Parathyroid adenoma (tissue), 2 donors: ENCODE measurements around the gene RYR1.

Source experiments
- H2AFZ ChIP-seq: fragments of 300-600 bp; sonication (generic); one replicate; pipeline ENCODE4 v1.7.0; 2017; ENCODE audit warnings: antibody characterized with exemption, mild to moderate bottlenecking
- H3K27ac ChIP-seq: fragments of 300-600 bp; sonication (generic); one replicate; pipeline ENCODE4 v1.7.0; 2017
- H3K27me3 ChIP-seq: fragments of 300-600 bp; sonication (generic); one replicate; pipeline ENCODE4 v1.7.0; 2017; ENCODE audit warnings: low read length; ENCODE audit not compliant: control insufficient read depth, insufficient read depth
- H3K36me3 ChIP-seq: fragments of 300-600 bp; sonication (generic); one replicate; pipeline ENCODE4 v1.7.0; 2017; ENCODE audit warnings: low read length; ENCODE audit not compliant: control insufficient read depth, insufficient read depth
- H3K4me1 ChIP-seq: fragments of 300-600 bp; sonication (generic); one replicate; pipeline ENCODE4 v1.7.0; 2017; ENCODE audit warnings: control low read depth
- H3K4me2 ChIP-seq: fragments of 300-600 bp; sonication (generic); one replicate; pipeline ENCODE4 v1.7.0; 2017; ENCODE audit warnings: low read length
- H3K4me3 ChIP-seq: fragments of 300-600 bp; sonication (generic); one replicate; pipeline ENCODE4 v1.7.0; 2017; ENCODE audit warnings: low read depth, low read length
- H3K79me2 ChIP-seq: fragments of 300-600 bp; sonication (generic); one replicate; pipeline ENCODE4 v1.7.0; 2017; ENCODE audit warnings: control low read depth
- H3K9ac ChIP-seq: fragments of 300-600 bp; sonication (generic); one replicate; pipeline ENCODE4 v1.7.0; 2017; ENCODE audit warnings: mild to moderate bottlenecking
- H3K9me3 ChIP-seq: fragments of 300-600 bp; sonication (generic); one replicate; pipeline ENCODE4 v1.7.0; 2017; ENCODE audit warnings: low read length; ENCODE audit not compliant: control insufficient read depth
- CTCF ChIP-seq: fragments of 300-600 bp; sonication (generic); IDR thresholded peaks from one replicate; pipeline ENCODE4 v1.7.0; 2017; ENCODE audit warnings: antibody characterized with exemption, mild to moderate bottlenecking
- donor health status: primary hyperparathyroidism.

RYR1 gene

GRCh38 chr19:38524994-38525634 lies 91.6 kb downstream of the RYR1 start:
- Histone ChIP-seq H3K4me3 (no peak overlapping the region), H3K36me3 (no peaks in the 10 kb centered on the region), H2AFZ (no peak overlapping the region), H3K9me3 (no peaks in the 10 kb centered on the region), H3K4me2 (no peak overlapping the region), H3K4me1 (no peaks in the 10 kb centered on the region), H3K27ac (no peak overlapping the region), H3K9ac (no peak overlapping the region), H3K79me2 (no peaks in the 10 kb centered on the region), H3K27me3 (no peaks in the 10 kb centered on the region)
- TF ChIP-seq CTCF: no peak

- no peak for TF ChIP-seq CTCF
- H3K9me3 ChIP-seq: no peaks in the 10 kb centered on the region
- H2AFZ ChIP-seq: no peak overlapping the region
- H3K9ac ChIP-seq: no peak overlapping the region
- no peaks in the 10 kb centered on the region for H3K79me2 ChIP-seq
- H3K36me3 ChIP-seq: no peaks in the 10 kb centered on the region
- no peaks in the 10 kb centered on the region for H3K4me1 ChIP-seq
- no peaks in the 10 kb centered on the region for H3K27me3 ChIP-seq
- H3K4me3 ChIP-seq: no peak overlapping the region
- H3K27ac ChIP-seq: no peak overlapping the region
- no peak overlapping the region for H3K4me2 ChIP-seq
Measured at GRCh38 chr19:38526430-38526829, 92.9 kb downstream of the RYR1 start.

GRCh38 chr19:38527466-38528136 lies 94.1 kb downstream of the RYR1 start:
- H3K27ac ChIP-seq: no peak overlapping the region
- H2AFZ ChIP-seq: no peak overlapping the region
- no peak overlapping the region for H3K9ac ChIP-seq
- H3K4me2 ChIP-seq: no peak overlapping the region
- no peaks in the 10 kb centered on the region for H3K9me3 ChIP-seq
- H3K4me1 ChIP-seq: no peaks in the 10 kb centered on the region
- no peak overlapping the region for H3K4me3 ChIP-seq
- H3K36me3 ChIP-seq: no peaks in the 10 kb centered on the region
- TF ChIP-seq CTCF: no peak
- no peaks in the 10 kb centered on the region for H3K27me3 ChIP-seq
- H3K79me2 ChIP-seq: no peaks in the 10 kb centered on the region

- TF ChIP-seq CTCF: no peak
- no peaks in the 10 kb centered on the region for H3K4me1 ChIP-seq
- H3K27me3 ChIP-seq: no peaks in the 10 kb centered on the region
- H3K9me3 ChIP-seq: no peaks in the 10 kb centered on the region
- H2AFZ ChIP-seq: no peak overlapping the region
- no peak overlapping the region for H3K4me2 ChIP-seq
- H3K9ac ChIP-seq: no peak overlapping the region
- H3K4me3 ChIP-seq: no peak overlapping the region
- no peak overlapping the region for H3K27ac ChIP-seq
- no peaks in the 10 kb centered on the region for H3K79me2 ChIP-seq
- H3K36me3 ChIP-seq: no peaks in the 10 kb centered on the region
Measured at GRCh38 chr19:38528213-38528755, 94.8 kb downstream of the RYR1 start.

- Histone ChIP-seq H2AFZ (no peak overlapping the region), H3K4me1 (no peaks in the 10 kb centered on the region), H3K36me3 (no peaks in the 10 kb centered on the region), H3K4me2 (no peak overlapping the region), H3K9me3 (no peaks in the 10 kb centered on the region), H3K9ac (no peak overlapping the region), H3K79me2 (no peaks in the 10 kb centered on the region), H3K27me3 (no peaks in the 10 kb centered on the region), H3K4me3 (no peak overlapping the region), H3K27ac (no peak overlapping the region)
- TF ChIP-seq CTCF: no peak
Measured at GRCh38 chr19:38528931-38529330, 95.4 kb downstream of the RYR1 start.
